Measurements from ENCODE around the gene PPP1R14C.

The PPP1R14C gene

GRCh38 chr6:150194195-150194594 lies 51.4 kb downstream of the PPP1R14C start:
- DNase-seq (ENCODE audit: low read depth in 2 of 2) = no peak

- DNase-seq (ENCODE audit: low read depth in 2 of 2) = no peak
These were observed 53.2 kb downstream of the PPP1R14C start for GRCh38 chr6:150195996-150196417.

- DNase-seq (ENCODE audit: low read depth in 2 of 2) = no peak
These were observed 54.3 kb downstream of the PPP1R14C start for GRCh38 chr6:150196942-150197745.

- DNase-seq (ENCODE audit: low read depth in 2 of 2) = no peak
These were observed 55.7 kb downstream of the PPP1R14C start for GRCh38 chr6:150198532-150198931.

GRCh38 chr6:150199241-150199640 lies 56.4 kb downstream of the PPP1R14C start:
- DNase-seq (ENCODE audit: low read depth in 2 of 2) = no peak

GRCh38 chr6:150200428-150201100 lies 57.7 kb downstream of the PPP1R14C start:
- DNase-seq (ENCODE audit: low read depth in 2 of 2) = no peak

- no peak for DNase-seq (ENCODE audit: low read depth in 2 of 2)
These were observed 58.4 kb downstream of the PPP1R14C start for GRCh38 chr6:150201285-150201684.

- DNase-seq (ENCODE audit: low read depth in 2 of 2) = no peak
These were observed 59.0 kb downstream of the PPP1R14C start for GRCh38 chr6:150201772-150202329.

GRCh38 chr6:150202404-150202803 lies 59.6 kb downstream of the PPP1R14C start:
- no peak for DNase-seq (ENCODE audit: low read depth in 2 of 2)

GRCh38 chr6:150202934-150203333 lies 60.1 kb downstream of the PPP1R14C start:
- no peak for DNase-seq (ENCODE audit: low read depth in 2 of 2)

GRCh38 chr6:150203378-150203777 lies 60.5 kb downstream of the PPP1R14C start:
- DNase-seq (ENCODE audit: low read depth in 2 of 2) = no peak

GRCh38 chr6:150203871-150204545 lies 61.2 kb downstream of the PPP1R14C start:
- DNase-seq (ENCODE audit: low read depth in 2 of 2) = no peak

GRCh38 chr6:150204705-150205472 lies 62.0 kb downstream of the PPP1R14C start:
- no peak for DNase-seq (ENCODE audit: low read depth in 2 of 2)

GRCh38 chr6:150207931-150208570 lies 65.2 kb downstream of the PPP1R14C start:
- peak; percentile 64 to 66 for DNase-seq (ENCODE audit: low read depth in 2 of 2)

GRCh38 chr6:150208611-150209352 lies 65.9 kb downstream of the PPP1R14C start:
- DNase-seq (ENCODE audit: low read depth in 2 of 2) = no peak

GRCh38 chr6:150209415-150209814 lies 66.6 kb downstream of the PPP1R14C start:
- DNase-seq (ENCODE audit: low read depth in 2 of 2) = no peak

GRCh38 chr6:150211700-150212511 lies 69.1 kb downstream of the PPP1R14C start:
- DNase-seq (ENCODE audit: low read depth in 2 of 2) = peak in 1 of 2 experiments; percentile 36

GRCh38 chr6:150212778-150213177 lies 69.9 kb downstream of the PPP1R14C start:
- DNase-seq (ENCODE audit: low read depth in 2 of 2) = peak in 1 of 2 experiments; percentile 11

GRCh38 chr6:150213301-150213700 lies 70.5 kb downstream of the PPP1R14C start:
- DNase-seq (ENCODE audit: low read depth in 2 of 2) = no peak

All from fibroblast of skin of left biceps (primary cell).